RWPE1 (cell line): ENCODE measurements around the gene ELN.
"Not testable (repeated sequence)": the region's sequence is repeated elsewhere in the genome, so short reads cannot be mapped to it uniquely, and the experiment has no call there.

Experiments used
- CTCF ChIA-PET: fragments of 350-600 bp; sonication (Branson Sonifier 250); formaldehyde crosslinking; extraction: SDS; loops from one replicate; lab custom pipeline; 2021; lab: Yijun Ruan, JAX
- POLR2A ChIA-PET: fragments of 400-600 bp; formaldehyde crosslinking; extraction: SDS; loops from one replicate; lab custom pipeline; 2020; ENCODE audit warnings: antibody characterized with exemption; ENCODE audit not compliant: low non-redundant PET; lab: Yijun Ruan, JAX
- DNase-seq: peaks from one replicate; pipeline ENCODE4 v3.0.0; 2012; ENCODE audit warnings: low spot score
- H3K27ac ChIP-seq: fragments of 450-650 bp; 2 replicates; pipeline ENCODE4 v1.5.1; 2017
- CTCF ChIP-seq: fragments of 450-650 bp; conservative IDR thresholded peaks from 2 replicates; pipeline ENCODE4 v1.5.1; 2017; ENCODE audit warnings: low read depth, mild to moderate bottlenecking

Gene ELN

GRCh38 chr7:74006451-74007241, 21.3 kb upstream of the ELN start:
- no peak for TF ChIP-seq CTCF
- DNase-seq, result no peak
- H3K27ac ChIP-seq, result peak overlapping the region; percentile 48
- ChIA-PET CTCF (interaction anchor here (0.6 to 1.1 kb wide), 3 partner anchors 20 to 400 kb away, joined by 3 to 7 read pairs (median 4); no protein-coding TSS in a partner anchor), POLR2A (no interaction called here)

GRCh38 chr7:74007242-74007567, 20.8 kb upstream of the ELN start:
- no peak for DNase-seq
- CTCF ChIA-PET, result interaction anchor here (0.6 kb wide), 2 partner anchors 277 to 400 kb away, joined by 3 to 4 read pairs; no protein-coding TSS in a partner anchor
- POLR2A ChIA-PET, result no interaction called here
- peak overlapping the region; percentile 48 for H3K27ac ChIP-seq
- TF ChIP-seq CTCF, result no peak

- H3K27ac ChIP-seq, result peak overlapping the region; percentile 91
- POLR2A ChIA-PET, result no interaction called here
- DNase-seq, result no peak
- CTCF ChIA-PET, result interaction anchor here (0.6 to 0.8 kb wide), 2 partner anchors 18 to 82 kb away, joined by 3 read pairs; no protein-coding TSS in a partner anchor
- no peak for TF ChIP-seq CTCF
Measured at GRCh38 chr7:74008687-74009086, 19.3 kb upstream of the ELN start.

GRCh38 chr7:74009719-74010118, 18.3 kb upstream of the ELN start:
- H3K27ac ChIP-seq, result peak overlapping the region; percentile 91
- ChIA-PET CTCF (interaction anchor here (0.8 kb wide), 2 partner anchors 17 to 138 kb away, joined by 3 read pairs; no protein-coding TSS in a partner anchor), POLR2A (no interaction called here)
- TF ChIP-seq CTCF, result no peak
- no peak for DNase-seq

GRCh38 chr7:74010407-74010806, 17.6 kb upstream of the ELN start:
- DNase-seq, result no peak
- ChIA-PET CTCF (no interaction called here), POLR2A (no interaction called here)
- H3K27ac ChIP-seq, result peak overlapping the region; percentile 91
- no peak for TF ChIP-seq CTCF

GRCh38 chr7:74011421-74011820, 16.6 kb upstream of the ELN start:
- POLR2A ChIA-PET, DNase-seq, CTCF ChIA-PET: not testable (repeated sequence)
- peak overlapping the region; percentile 91 for H3K27ac ChIP-seq

- peak; percentile 93 for DNase-seq
- ChIA-PET POLR2A (no interaction called here), CTCF (no interaction called here)
- H3K27ac ChIP-seq, result peak overlapping the region; percentile 91
- no peak for TF ChIP-seq CTCF
Measured at GRCh38 chr7:74012842-74013249, 15.1 kb upstream of the ELN start.
